HG03066 (cell line): ENCODE data around the gene NCK1.

ENCODE experiments used
- ATAC-seq: cut with Tn5 transposase; IDR thresholded peaks from one replicate; pipeline ENCODE4 v1.9.1; 2021; ENCODE audit warnings: low read depth; ENCODE audit not compliant: unreplicated experiment

NCK1 gene

DNA sequence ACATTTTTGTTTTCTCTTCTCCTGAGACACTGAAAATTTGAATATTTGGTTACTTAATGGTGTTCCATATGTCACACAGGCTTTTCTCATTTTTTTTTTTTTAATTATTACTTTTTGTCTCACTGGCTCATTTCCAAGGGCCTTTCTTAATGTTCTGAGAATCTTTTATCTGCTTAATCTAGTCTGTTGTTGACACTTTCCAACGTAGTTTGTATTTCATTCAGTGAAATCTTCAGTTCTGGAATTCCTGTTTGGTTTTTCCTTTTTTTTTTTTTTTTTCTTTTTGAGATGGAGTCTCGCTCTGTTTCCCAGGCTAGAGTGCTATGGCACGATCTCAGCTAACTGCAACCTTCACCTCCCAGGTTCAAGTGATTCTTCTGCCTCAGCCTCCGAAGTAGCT lies 42.7 kb downstream of the NCK1 start:
- no peak for ATAC-seq

DNA sequence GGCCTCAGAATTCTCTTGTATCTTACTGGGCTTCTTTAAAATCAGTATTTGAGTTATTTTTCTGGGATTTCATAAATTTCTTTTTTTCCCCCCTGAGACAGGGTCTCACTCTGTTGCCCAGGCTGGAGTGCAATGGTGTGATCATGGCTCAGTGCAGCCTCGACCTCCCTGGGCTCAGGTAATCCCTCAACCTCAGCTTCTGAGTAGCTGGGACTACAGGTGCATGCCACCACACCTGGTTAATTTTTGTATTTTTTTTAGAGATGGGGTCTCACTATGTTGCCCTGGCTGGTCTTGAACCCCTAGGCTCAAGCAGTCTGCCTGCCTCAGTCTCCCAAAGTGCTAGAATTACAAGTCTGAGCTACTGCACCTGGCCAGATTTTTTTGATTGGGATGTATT lies 43.5 kb downstream of the NCK1 start:
- no peak for ATAC-seq

DNA sequence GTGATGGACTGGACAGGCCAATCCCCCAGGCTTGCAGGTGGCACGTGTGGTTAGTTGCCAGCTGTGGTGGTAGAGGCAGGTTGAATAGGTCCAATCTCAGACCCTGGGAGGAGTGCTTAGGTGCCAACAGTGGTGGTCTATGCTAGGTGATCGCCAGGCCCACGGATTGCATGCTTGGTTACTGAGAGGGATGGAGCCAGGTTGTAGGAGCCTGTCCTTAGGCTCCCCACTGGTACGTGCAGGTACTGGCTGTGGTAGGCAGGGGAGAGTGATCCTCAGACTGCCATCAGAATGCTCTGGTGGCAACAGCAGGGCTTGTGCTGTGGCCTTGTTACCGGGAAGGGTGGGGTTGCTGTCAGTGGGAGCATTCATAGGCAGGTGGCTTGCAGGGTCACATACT lies 44.7 kb downstream of the NCK1 start:
- no peak for ATAC-seq

DNA sequence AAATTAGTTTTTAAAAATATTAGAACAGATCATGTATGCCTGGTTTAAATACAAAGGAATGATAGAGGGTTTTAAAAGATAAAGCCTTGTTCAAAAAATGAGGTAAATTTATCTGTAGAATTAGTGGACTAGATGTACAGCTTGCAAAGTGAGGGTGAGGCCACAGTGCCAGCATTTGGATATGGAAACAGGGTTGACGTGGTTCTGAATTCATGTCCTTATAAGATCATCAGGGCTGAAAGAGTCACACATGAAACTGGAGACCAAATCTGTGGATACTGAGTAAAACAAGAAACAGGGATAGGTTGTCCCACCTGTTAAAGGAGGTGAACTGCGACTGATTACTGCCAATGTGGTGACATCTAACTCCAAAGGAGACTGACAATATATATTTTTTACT lies 46.3 kb downstream of the NCK1 start:
- ATAC-seq = no peak

DNA sequence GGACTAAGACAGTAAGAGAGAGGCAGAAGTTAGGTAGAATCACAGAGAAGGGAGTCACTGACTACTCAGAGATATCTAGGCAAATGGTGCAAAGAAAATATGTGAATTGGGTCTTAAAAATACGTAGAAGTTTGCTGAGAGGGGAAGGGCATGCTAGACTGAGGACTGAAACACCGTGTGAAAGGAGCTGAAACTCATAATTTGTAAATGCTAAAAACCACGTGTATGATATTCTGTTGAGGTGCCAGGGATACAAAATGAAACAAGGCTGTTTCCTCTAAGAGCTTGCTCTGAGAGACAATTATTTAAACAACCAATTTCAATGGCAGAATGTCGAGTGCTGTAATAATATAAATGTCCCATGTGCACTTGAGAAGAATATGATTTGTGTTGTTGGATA lies 47.2 kb downstream of the NCK1 start:
- no peak for ATAC-seq

DNA sequence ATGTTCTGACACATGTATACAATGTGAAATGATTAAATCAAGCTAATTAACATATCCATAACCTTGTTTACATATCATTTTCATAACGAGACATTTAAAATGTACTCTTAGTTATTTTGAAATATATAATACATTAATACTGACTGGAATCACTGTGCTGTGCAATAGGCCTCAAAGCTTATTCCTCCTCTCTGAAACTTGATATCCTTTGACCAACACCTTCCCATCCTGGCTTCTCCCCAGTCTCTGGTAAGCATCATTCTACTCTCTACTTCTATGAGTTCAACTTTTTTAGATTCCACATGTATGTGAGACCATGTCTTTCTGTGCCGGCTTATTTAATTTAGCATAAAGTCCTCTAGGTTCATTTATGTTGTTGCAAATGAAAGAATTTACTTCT lies 48.7 kb downstream of the NCK1 start:
- no peak for ATAC-seq

DNA sequence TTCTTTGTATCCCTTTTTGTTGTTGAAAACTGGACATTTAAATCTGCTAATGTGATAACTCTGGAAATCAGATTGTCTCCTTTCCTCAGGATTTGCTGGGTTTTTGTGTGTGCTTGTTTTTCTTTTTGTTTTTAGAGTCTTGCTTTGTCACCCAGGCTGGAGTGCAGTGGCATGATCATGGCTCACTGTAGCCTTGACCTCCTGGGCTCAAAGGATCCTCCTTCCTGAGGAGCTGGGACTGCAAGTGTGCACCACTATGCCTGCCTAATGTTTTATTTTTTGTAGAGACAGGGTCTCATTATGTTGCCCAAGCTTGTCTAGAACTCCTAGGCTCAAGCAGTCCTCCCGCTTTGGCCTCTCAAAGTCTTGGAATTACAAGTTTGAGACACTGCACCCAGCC lies 51.2 kb downstream of the NCK1 start:
- no peak for ATAC-seq

DNA sequence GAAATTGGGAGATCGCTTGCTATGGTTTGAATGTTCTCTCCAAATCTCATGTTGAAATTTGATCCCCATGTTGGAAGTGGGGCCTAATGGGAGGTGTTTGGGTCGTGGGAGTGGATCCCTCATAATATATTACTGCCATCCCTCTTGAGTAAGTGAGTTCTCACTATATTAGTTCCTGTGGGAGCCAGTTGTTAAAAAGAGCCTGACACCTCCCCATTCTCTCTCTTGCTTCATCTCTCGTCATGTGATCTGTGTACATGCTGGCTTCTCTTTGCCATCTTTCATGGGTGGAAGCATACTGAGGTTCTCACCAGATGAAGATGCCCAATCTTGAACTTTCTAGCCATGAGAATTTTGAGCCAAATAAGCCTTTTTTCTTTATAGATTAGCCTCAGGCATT lies 52.7 kb downstream of the NCK1 start:
- ATAC-seq = no peak

DNA sequence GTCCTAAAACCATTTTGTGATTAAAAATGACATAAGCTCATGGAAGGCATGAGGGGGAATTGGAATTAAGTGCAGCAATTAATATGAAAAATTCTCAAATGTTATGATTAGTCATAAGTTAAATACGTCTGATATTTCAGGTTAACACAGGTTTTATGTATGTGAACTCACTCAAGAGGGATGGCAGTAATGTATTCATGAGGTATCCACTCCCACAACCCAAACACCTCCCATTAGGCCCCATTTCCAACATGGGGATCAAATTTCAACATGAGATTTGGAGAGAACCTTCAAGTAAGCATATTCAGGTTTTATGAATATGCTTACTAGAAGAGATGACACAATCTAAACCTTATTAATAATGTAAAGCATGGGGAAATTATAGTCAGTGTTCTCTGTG lies 54.2 kb downstream of the NCK1 start:
- ATAC-seq = no peak

DNA sequence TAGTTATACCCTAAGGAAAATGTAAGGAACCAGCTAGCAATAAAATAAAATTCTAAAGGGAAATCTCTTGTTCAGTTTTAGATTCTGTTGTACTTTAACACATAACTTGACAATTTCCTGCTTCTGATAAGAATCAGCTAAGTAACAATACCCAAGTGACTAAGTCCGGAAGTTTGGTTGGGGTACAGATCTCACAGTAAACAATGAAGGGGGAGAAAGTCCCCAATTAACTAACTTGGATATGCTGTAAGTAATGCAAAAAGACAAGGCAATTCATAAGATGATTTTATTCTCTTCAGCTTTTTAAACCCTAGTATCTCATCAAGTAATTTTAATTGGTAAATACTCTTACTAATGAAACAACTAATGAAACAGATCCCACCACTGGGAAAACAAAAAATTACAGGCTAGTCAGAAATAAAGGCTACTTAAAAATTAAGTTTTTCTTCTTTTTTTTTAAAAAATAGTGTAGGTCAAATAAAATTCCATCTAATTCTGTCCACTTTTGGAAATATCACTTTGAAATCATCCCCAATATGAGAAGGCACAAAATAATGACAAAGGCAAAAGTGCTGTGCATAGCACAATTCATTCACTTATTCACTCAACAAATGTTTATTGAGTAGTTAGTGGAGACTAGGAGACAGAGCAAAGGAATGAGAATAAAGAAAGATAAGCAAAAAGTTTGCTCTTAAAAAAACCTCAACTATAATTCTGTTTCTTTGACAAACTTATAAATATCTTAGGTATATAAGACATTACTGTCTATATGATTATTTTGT lies 58.0 kb downstream of the NCK1 start:
- no peak for ATAC-seq

DNA sequence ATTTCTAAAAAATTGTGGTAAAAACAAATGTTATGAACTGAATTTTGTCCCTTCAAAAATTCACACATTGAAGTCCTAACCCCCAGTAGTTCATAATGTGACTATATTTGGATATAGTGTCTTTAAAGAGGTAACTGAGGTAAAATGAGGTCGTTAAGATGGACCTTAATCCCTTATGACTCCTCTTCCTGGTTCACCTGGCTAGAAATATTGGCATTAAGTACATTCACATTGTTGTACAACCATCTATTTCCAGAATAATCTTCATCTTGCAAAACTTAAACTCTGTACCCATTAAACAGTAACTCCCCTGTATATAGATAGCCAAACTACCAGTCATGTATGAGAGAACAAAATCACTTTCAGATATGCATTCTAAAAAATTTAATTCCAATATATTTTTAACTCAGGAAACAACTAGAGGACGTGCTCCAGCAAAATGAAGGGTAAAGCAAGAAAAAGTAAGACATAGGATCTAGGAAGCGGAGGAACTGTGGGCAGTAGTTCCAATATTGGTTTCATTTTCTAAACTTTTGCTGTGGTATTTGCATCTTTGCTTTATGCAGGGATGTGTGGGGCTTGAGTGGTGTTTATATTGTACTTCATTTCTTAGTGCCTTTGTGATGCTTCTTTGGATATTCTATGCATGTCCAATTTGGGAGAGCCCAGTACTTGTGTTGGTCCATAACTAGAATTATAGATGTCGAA lies 59.0 kb downstream of the NCK1 start:
- no peak for ATAC-seq

DNA sequence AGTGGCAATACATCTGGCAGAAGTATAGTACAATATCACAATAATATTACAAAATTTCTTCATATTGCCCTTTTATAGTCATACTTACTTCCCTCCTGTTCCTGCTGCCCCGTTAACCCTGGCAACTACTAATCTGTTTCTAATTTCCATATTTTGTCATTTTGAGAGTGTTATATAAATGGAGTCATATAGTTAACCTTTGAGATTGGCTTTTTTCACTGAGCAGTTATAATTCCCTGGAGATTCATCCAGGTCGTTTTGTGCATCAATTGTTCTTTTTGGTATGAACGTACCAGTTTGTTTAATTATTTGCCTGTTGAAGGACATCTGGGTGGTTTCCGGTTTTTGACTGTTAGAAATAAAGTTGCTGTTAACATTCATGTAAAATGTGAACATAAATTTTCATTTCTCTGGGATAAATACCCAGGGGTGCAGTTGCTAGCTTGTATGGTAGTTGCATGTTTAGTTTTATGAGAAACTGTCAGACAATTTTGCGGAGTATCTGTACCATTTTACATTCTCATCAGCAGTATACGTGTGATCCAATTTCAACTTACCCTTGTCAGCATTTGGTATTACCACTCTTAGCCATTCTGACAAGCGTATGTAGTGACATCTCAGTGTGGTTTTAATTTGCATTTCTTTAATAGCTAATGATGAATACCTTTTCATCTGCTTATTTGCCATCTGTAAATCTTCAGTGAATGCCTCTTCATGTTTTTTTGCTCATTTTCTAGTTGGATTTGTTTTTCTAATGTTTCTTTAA lies 63.6 kb downstream of the NCK1 start:
- no peak for ATAC-seq

DNA sequence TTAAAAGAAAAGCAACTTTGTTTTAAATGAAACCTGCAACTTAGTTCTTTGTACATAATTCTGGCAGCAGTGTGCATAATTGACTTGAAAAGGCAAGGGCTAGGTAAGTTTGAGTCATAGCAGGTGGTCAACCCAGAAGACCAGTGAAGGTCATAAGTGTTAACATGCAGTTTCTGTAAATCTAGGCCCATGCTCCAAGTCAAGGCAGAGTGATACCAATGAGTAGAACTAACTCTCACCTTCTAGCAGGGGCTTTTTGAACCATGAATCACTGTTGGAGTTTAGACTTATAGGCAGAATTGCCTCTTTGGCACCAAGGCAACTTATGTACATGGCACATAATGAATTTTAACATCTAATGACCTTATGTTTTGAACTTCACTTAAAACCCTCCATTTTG lies 66.2 kb downstream of the NCK1 start:
- no peak for ATAC-seq

DNA sequence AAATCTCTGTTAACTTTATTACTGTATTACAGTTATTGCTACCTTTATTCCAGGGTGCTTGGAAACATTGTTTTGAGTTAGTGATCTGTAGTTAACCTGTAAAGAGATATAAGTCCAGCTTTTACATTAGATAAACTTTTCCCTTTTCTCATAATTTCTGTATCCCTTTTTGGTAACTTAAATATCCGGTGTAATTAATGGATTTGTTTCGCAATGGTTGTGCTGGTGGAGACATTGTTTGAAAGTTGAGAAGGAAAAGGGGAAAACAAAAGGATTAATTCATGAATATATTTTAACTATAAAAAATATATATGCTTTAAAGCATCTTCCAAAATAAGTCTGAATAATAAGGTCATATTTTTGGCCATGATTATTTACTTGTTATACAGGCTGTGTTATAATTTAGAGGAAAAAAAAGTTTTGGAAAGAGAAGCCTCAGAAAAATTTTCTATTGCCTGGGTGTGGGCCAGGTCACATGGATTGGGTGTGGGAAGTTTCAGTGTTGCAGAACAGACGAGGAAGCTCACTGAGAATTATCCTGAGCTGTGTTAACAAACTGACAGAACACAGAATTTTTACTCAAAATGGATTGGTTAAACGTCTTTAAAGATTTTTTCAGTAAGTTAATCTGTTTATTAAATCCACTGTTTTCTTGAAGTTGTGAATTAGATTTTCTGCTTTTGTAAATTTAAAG lies 68.1 kb downstream of the NCK1 start:
- ATAC-seq = no peak

DNA sequence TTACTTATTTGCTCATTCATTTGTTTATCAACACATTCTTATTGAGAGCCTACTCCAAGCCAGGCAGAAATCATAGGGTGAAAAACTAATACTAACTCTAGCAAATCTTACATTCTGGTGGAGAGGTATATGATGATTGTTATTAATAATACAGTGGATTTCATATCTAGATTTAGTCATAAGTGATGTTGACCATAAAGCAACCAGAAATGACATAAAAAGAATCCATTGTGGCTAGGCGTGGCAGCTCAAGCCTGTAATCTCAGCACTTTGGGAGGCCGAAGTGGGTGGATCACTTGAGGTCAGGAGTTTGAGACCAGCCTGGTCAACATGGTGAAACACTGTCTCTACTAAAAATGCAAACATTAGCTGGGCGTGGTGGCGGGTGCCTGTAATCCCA lies 69.6 kb downstream of the NCK1 start:
- ATAC-seq = no peak

DNA sequence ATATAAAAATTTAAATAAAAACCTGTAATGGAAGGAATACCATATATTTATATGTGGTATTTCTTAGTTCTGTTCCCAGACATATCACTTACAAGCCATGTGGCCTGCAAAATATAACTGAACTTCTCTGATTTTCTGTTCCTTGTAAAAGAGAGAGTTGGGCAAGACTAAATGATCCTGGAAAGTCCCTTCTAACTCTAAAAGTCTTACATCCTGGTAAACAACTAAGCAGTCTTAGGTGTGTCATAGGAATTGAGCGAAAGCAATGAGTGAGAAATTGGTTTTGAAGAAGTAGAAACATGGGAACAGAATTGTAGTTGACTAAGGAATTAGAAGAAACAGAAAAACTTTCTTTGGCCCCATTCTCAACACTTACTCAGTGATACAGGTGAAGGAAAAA lies 70.5 kb downstream of the NCK1 start:
- no peak for ATAC-seq

DNA sequence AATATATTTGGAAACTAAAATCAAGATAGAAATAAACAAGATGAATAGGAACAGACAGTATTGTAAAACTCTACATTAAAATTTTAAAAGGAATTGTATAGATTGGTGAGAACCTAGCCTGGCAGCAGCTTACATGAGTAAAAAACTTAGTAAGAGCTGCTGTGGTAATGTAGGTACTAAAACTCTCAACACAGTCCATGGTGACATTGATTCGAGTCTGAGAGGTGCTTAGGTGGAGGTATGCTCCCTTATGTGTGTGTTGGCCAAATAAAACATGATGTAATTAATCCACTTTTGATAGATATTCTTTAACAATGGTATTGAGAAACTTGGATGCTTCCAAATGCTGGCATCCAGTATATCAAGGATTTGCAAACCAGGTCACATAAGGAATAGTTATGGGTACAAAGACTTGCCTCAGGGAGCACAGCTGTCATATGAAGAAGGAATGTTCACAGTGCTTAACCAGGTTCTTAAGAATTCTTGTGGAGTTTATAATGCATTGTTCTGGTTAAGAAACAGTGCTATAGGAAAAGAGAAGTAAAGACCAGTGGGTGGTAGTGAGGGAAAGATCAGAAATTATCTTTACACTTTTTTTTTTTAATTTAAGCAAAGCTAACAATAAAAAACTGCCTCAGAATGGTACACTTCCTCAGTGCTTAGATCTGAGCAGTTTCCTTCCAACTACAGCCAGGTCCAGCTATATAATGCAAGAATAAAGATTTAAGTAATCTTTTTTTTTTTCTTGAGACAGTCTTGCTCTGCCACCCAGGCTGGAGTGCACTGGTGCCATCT lies 71.2 kb downstream of the NCK1 start:
- ATAC-seq = no peak

DNA sequence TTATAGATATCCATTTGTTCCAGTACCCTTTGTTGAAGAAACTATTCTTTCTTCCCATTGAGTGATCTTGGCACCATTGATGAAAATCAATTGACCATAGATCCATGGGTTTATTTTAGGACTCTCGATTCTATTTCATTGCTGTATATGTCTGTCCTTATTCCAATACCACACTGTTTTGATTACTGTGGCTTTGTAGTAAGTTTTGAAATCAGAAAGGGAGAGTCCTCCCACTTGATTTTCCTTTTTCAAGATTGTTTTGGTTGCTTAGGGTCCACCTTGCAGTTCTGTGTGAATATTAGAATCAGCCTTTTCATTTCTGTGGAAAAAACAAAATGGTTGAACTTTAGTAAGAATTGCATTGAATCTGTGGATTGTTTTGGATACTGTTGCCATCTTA lies 75.2 kb downstream of the NCK1 start:
- ATAC-seq = no peak

DNA sequence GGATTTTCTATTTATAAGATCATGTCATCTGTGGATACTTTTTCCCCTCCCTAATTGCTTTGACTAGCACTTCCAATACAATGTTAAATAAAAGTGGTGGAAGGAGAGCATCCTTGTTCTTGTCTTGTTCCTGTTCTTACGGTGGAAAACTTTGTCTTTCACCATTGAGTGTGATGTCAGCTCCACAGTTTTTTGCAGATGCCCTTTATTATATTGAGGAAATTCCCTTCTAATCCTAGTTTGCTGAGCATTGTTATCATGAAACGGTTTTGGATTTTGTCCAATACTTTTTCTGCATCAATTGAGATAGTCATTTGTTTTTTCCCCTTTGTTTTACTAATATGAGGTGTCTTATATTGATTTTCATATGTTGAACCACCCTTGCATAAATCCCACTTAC lies 75.8 kb downstream of the NCK1 start:
- ATAC-seq = no peak

DNA sequence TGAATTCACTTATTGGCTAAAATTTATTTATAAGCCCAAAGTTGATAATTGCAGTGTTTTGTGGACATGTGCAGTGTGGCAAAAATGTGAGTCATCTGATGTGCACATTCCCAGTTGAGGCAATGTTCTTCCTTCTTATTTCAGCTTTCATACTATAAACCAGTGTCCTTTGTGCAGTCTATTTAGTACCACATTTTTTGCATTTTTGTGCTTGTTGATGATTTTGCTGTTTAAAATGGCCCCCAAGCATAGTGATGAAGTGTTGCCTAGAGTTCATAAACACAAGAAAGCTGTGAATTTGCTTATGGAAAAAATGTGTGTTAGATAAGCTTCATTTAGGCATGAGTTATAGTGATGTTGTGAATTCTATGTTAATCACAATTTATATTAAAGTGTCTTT lies 76.3 kb downstream of the NCK1 start:
- ATAC-seq = no peak
